Stimulated activated CD8-positive, alpha-beta memory T cell treated with anti-CD3 and anti-CD28 coated beads, Interleukin-15, amount 100 ng/mL, for 24 hours (primary cell): ENCODE results near the gene TUBGCP2.
A peak's percentile ranks its signal among the peaks of the same experiment; 100 is the strongest.

Experiments used
- DNase-seq: peaks from one replicate; pipeline ENCODE4 v3.0.0-alpha.2; 2020; ENCODE audit warnings: low read depth

TUBGCP2 gene

DNA sequence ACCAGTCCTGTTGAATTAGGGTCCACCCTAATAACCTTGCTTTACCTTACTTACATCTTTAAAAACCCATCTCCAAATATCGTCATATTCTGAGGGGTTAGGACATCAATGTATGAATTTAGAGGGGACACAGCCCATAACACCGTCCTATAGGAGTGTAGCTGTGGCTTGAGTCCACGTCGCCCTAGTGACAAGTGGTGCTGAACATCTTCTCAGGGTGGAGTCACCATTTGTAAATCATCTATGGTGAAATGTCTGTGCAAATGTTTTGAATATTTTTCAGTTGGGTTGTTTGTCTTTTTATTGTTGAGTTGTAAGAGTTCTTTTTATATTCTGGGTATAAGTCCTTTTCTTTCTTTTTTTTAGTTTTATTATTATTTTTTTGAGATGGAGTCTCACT is 33.3 kb upstream of the TUBGCP2 start:
- DNase-seq: no peak

DNA sequence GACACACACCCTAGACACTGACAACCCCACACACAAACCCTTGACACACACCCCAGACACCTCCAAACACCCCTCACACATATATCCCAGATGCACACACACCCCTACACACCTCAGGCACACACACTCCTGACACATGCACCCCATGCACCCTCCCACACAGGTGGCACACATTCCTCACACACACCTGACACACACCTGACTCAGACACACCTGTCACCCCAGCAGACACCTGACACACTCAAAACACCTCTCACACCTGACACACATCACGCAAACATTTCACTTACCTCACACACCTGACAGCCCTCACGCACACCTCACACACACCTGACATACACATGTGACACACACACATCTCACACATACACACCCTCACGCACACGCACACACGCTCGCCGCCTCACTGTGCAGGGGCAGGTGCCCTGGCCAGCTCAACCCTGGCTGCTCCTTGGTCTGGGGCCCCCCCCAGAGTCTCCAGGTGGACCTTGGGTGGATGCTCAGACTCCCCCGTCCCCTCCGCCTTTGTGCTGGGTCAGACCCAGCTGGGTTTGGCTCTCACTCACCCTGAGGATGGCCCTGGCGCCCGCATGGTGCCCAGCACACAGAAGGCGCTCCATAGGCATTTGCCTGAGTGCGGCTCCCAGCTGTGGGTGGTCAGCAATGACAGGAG is 31.2 kb upstream of the TUBGCP2 start:
- DNase-seq: no peak

DNA sequence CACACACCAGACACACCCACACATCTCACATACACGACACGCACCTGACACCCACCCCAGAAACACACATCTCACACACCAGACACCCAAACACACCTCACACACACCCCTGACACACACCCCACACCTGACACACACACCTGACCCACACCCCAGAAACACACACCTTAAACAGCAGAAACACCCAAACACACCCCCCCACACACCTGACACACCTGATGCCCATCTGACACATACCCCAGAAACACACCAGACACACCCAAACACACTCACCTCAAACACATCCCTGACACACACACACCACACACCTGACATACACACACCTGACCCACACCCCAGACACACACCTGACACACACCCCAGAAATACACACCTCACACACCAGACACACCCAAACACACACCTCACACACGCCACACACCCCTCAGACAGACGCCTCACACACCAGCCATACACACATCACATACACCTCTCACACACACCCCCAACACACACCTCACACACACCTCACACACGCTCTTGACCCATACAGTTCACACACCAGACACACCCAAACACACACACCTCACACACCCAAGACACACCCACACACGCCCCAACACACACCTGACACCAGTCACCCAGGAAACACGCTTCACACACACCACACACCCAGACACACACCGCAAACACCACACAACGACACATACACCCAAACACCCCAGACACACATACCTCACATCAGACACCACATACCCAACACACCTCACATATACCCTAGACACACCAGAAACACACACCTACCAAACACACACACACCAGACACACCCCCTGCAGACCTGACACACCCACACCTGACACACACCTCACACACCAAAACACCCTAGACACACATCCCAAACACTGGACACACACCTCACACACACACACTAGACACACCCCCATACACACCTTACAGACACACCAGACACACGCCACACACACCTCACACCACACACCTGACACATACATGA is 29.7 kb upstream of the TUBGCP2 start:
- DNase-seq: no peak

DNA sequence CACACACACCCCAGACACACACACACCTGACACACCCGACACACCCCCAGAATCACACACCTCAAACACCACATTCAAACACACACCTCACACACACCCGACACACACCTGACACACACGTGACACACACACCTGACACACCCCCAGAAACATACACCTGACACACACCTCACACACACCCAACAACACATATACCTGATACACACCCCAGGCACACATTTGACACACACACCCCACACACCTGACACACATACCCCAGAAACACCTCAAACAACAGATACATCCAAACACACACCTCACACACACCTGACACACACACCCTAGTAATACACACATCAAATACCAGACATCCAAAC is 28.7 kb upstream of the TUBGCP2 start:
- DNase-seq: no peak

DNA sequence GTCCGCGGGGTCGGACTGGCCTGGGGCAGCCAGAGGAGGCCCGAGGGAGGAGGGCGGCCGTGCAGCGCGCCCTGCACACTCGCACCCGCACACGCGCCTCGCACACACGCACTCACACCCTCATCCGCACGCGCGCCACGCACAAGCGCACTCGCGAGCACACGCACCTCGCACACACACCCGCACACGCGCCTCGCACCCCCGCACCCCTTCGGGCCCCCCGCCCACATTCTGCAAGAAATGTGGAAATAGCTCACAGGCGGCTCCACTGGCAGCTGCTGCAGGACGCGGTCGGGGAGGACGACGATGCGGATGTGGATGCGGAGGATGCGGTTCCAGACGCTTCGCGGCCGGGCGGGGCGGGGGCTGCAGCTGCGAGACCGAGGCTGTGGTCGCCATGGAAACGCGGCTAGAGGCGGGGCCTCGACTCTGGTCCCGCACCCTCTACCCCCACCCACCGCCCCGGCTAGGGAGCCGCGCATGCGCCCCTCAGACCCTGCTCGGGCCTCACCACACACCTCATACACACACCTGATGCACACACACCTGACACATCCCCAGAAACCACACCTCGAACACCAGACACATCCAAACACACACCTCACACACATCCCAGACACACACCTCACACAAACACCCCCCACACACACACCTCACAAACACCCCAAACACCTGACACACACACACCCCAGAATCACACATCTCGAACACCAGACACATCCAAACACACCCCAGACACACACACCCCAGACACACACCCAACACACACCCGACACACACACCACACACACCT is 28.1 kb upstream of the TUBGCP2 start, which contains the start of gene CALY:
Gene CALY, minus strand, starts transcription at position 320 of the 793 bp plus-strand sequence. CDS start 7,907 bp downstream, outside the sequence.
- DNase-seq: no peak

DNA sequence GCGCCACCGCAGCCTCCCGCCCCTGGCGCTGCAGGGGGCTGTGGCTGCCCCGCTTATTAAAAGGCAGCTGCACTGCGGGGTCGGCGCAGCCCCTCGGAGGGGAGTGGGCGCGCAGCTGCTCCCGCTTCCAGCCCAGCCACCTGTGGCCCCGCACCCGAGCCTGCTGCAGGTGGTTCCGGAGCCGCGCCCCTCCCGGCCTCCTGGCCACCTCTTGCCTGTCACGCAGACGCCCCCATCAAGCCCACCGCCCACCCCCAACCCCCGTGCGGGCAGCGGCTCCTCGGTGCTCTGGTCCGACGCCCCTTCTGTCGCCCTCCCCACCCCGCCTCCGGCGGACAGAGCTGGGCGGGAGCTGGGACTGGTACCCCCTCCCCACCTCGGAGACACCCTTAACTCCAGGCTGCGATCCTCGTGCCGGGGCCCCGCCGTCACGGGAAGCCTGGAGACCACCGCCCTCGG is 27.5 kb upstream of the TUBGCP2 start:
- no peak for DNase-seq

DNA sequence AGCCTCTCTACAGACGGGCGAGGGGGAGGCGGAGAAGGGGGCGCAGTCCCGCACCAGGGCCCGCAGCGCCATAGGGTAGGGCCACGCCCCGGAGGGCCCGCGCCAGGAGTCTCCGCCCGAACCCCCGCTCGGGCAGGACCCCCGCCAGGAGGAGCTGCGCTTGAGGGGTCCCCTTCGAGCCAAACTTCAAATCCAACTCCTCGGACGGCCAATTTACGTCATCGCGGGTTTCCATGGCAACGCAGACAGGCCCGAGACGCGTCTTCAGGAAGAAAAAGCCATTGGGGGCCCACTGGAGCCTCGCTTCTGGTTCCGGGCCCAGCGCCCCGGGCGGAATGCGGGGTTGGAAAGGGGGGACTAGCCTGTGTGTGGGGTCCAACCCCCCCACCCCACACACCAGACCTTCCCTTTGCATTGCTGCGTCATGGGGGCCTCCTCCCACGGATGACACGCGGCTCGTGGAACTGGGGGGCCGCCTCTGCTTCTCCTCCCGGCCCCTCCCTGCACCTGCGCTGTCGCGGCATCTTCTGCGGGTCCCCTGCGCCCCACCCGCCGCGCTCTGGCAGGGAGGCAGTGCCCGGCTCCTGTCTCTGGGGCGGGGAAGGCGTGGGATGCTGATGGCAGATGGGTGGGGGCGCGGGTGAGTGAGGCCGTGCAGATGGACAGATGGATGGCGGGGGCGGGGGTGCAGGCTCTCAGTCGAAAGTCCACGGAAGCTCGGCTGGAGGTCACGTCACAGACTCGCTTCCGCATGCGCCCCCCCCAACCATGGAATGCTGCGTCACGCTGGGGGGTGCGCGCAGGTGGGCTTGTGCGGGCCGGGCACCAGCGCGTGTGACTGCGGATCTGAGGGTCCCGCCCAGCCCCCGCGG is 26.8 kb upstream of the TUBGCP2 start:
- peak; percentile 39 for DNase-seq

DNA sequence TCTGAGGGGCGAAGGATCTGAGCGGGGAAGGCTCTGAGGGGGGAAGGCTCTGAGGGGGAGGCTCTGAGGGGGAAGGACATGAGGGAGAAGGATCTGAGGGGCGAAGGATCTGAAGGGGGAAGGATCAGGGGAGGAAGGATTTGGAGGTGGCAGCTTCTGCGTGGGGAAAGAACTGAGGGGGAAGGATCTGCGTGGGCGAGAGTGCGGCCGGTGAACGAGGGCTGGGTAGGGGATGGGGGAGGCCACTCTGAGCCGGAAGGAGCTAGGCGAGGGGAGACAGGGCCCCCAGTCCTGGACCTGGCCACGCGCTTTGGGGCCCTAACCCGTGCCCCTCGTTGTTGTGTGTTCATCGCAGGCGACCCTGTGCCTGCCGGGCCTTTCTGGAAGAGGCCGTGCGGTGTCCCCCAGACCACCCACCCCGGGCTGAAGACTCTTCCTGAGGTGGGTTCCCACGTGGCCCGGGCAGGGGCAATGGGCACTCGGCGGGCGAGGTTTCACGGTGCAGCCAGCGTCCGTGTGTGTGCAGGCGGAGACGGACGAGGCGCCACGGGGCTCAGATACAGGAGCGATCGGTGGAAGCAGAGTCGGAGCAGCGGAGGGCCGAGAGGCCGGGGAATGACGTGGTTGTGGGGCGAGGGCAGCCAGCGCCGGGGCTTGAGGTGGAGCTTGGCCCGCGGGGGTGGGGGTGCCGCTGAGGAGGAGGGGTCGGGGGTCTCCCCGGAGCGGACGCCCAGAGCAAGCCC is 26.0 kb upstream of the TUBGCP2 start:
- no peak for DNase-seq

DNA sequence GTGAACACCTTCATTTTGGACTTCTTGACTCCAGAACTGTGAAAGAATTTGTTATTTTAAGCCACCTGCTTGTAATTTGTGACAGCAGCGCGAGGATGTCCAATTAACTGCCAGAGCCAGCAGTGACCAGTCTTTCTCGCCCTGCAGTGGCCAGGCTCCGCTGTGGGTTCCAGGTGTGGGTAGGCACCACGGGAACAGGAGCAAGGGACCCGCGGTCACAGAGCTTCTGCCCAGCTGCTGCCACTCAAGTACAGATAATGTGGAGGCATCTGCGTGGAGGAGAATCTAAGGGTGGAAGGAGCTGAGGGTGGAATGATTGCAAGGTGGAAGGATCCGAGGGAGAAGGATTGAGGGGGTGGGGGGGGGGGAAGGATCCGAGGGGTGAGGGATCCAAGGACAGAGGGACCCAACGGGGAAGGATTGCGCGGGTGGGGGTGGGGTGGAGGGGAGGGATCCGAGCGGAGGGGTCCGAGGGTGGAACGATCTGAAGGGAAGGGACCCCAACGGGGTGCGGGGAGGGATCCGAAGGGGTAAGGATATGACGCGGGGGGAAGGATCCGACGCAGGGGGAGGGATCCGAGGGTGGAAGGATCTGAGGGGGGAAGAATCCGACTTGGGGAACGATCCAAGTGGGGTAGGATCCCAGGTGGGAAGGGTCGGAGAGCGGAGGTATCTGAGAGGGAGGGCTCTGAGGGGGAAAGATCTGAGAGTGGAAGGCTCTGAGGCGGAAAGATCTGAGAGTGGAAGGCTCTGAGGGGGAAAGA is 24.4 kb upstream of the TUBGCP2 start:
- DNase-seq: no peak

DNA sequence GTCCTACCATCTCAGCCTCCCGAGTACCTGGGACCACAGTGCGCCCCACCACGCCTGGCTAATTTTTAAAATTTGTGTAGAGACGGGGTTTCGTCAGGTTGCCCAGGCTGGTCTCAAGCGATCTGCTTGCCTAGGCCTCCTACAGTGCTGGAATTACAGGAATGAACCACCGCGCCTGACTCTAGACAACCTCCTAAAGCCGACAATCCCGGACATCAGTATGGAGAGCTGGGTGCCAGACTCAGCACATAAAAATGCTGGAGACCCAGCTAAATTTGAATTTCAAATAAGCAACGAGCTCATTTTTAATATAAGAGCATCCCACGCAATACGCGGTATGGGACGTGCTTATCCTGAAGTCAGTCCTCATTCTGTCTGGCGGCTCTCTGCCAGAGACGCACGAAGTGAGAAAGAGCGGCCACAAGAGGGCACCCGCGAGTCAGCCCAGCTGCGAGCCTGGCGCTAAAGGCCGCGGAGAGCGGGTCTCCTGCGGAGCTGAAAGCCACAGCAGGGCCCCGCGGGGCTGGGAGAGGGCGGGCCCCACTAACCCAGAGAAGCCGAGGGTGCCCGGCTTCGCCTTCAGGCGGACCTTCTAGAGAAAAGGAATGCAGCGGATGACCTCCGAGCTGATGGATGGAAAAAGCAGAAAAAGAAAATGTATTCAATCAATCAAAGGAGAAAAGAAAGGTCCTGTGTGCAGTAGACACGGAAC is 21.0 kb upstream of the TUBGCP2 start:
- DNase-seq: peak; percentile 90

DNA sequence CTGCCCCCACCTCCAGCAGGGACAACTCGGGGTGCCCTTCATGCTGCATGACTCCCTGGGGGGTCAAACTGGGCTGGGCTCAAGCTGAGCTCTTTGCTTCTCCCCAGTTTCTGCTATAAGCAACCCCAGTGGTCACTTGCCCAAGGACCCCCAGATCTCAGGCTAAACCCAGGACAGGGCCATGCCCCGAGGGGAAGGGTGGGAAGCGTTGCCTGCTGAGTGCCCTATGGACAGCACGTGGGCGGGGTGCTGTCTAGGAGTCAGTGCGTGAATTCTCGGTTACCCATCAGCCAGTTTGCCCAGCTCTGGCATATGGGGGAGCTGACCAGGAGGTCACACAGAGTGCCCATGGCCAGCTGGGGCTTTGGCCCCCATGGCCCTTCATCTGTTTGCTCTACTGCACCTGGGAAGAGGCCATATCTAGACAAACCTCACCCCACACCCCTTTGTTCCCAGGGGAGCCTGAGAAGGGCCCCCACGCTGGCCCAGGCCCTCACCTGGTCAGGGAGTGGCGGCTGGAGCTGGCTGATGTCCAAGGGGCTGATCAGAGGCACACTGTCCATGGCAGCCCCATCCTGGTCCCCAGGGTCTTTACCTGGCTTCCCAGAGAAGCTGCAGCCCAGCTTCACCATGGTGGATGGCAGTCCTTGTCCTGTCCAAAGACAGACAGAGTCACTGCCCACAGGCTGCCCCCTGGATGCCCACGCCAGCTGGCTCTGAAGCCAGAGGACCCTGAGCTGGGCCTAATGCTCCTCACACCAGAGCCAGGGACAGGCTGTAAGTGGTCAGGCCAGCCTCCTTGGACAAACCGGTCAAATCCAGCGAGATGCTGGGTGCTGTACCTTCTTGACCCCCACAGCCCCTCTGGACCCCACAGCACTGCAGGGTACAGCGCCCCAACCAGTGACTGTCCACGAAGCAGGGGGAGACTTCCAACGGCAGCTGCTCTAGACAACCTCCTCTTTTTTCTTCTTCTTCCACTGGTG is 20.0 kb upstream of the TUBGCP2 start:
- no peak for DNase-seq

DNA sequence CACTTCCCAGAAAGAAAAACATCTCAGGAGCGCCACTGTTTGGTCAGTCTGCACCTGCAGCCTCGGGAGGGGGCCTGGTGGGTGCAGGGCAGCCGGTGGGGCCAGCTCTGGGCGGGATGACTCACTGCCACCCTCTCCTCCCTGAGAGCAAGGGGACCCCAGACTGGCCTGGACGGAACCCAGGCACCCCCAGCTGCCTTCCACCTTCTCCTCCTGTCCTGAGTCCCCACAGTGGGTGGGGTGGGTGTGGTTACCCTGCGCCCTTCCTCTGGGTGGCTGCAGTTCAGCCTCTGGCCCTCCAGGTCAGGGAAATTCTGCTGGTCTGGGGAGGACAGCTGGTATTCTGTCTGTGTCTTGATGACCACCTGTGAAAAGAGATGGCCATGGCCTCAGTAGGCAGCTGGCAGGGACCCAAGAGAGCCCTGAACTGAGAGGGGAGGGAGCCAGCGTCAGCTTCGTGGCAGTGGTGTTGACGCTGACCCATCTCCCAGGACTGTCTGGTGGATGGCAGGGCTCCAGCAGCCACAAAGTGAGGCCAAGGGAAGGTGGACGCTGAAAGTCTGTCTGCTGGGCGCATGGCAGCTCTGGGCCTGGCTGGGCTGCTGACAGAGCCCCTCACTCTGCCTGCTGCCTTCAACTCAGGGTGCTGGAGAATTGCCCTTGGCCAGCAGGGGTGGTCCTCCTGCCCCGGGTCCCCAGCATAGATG is 19.1 kb upstream of the TUBGCP2 start:
- DNase-seq: no peak

DNA sequence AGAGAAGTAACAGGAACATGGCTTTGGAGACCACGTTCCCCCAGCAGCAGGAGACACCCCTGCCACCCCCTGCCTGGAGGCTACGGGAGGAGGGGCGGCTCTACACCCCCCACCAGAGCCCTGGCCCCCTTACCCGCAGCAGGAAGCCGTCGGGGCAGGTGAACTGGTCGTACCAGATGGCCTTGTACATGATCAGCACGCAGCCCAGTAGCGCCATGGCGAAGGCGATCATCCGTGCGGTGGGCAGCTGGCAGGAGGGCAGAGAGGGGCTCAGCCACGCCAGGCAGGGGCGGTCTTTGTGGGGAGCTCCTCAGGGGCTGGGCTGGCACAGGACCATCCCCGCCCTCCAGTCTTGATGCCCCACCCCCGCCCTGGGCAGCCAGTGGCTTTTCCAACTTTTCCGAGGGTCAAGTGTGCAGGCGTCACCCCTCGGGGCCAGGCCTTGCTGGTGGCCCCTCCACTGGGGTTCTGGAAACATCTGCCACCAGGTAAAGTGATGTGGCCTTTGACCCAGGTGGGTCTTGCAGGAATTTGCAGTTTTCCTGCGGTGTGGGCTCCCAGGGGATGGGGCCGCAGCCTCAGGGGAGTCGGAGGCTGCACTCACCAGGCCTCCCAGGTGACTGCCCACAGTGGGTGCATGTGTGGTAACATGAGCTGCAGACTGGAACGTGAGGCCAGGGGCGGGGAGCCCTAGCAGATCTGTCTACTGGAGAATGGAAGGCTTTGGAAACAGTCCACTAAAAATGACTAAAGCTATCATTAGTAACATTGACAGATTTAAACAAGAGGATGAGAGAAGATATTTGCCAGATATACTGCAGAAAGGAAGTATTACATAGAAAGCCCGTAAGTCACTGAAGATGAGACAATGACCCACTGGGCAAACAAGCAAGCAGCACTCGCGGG is 18.3 kb upstream of the TUBGCP2 start:
- DNase-seq: no peak

DNA sequence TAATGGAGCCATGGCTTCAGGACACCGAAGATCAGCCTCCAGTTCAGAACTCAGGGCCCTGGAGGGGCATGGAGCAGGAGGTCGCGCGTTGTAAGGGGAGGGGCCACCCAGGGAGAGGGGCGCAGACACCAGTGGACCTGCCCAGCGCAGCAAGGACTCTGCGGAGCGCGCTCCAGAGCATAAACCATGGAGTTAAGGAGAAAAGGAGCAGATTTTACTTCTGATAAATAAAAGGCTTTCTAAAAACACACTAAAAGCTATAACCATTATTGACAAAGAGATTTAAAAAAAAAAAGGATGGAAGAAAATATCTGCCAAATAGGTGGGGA is 17.5 kb upstream of the TUBGCP2 start:
- no peak for DNase-seq

DNA sequence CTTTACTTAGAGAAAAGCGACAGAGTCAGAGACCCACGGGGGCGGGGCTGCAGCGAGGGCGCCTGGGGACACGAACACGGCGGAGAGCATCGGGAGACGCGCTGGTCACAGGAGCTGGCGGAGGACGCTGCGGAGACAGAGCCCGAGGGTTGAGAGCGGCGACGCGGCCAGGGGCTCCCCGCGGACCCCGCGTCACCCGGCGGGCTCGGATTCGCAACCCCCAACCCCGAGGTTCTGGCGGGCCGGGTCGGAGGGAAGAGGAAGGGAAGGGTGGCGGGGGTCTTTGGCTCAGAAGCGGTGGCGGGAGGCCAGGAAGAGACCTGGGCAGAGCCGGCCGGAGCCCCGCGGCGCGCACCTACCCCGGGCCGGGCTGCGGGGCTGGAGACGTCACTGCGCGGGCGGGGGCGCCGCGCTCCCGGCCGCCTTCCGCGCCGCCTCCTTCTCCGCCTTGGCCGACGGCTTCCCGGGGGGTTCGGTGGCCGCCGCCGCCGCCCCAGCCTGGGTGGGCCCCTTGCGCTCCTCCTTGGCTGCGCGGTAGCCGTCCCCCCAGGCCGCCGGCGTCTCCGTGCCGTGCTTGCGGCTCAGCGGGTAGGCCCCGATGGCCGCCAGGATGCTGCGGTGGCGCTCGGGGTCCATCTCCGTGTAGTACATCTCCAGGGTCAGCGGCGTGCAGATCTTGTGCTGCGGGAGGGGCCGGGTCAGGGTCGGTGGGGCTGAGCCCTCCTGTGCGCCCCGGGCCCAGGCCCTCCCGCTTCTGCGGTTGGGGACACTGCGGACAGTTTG is 17.0 kb upstream of the TUBGCP2 start:
- no peak for DNase-seq

DNA sequence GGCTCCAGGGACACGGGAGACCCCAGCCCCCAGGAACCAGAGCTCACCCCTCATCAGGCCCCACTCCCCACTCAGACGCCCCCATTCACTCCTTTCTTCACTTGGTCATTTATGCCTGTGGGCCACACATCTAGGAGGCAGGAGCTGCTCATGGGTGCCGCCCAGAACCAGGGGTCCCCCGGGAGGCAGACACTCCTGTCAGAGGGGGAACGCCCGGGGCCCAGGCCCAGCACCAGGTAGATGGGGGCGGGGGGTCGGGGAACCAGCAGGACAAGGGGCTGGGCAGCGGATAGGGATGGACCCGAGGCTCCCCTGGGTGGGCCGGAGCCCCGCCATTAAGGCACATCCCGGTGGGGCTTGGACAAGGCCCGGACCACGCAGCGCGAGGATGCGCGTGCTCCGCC is 16.2 kb upstream of the TUBGCP2 start:
- no peak for DNase-seq
